LNCAP (cell line): ENCODE measurements around the gene OSBPL2.

Source experiments
- CTCF ChIP-seq: fragments of 450-650 bp; IDR thresholded peaks from 2 replicates; pipeline ENCODE4 v1.5.1; 2017; ENCODE audit warnings: mild to moderate bottlenecking

Gene OSBPL2

GRCh38 chr20:62323146-62323979 lies 85.0 kb downstream of the OSBPL2 start:
- no peak for TF ChIP-seq CTCF

DNA sequence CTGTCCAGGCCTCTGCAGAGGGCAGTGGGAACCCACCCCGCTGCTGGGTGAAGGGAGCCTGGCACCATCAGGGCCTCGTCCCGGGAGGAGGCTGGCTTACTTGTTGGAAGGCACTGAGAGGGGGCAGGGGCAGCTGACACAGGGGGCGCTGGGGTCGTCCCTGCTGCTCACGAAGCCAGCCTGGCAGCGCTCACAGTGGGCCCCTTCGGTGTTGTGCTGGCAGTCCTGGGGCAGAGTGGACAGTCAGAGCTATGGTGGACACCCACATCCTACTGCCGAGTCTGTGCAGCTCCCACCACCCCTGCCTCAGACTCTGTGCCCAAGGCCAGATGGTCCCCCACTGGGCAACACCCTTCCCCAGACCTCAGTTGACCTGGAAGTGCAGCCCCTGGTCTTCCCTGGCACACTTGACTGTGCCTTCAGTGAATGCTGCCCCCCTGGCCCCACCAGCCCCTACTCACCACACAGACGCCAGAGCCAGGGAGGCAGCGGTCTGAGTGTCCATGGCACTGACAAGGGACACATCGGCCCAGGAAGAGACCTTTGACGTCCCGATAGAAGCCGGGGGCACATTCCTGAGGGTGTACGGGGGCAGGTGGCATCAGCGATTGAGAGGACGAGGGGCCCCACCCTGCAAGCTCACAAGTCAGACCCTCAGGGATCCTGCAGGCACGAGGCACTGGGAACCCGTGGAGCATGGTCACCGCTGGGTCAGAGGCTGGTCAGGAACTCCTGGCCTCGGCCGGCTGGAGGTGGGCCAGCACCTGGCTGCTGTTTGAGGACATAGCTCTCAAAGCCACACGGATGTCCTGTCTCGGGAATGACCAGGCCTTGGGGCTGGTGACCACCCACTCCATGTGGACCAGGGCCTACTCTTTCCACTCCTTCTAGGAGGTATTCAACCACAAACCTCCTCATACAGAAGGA lies 85.9 kb downstream of the OSBPL2 start:
- no peak for TF ChIP-seq CTCF

DNA sequence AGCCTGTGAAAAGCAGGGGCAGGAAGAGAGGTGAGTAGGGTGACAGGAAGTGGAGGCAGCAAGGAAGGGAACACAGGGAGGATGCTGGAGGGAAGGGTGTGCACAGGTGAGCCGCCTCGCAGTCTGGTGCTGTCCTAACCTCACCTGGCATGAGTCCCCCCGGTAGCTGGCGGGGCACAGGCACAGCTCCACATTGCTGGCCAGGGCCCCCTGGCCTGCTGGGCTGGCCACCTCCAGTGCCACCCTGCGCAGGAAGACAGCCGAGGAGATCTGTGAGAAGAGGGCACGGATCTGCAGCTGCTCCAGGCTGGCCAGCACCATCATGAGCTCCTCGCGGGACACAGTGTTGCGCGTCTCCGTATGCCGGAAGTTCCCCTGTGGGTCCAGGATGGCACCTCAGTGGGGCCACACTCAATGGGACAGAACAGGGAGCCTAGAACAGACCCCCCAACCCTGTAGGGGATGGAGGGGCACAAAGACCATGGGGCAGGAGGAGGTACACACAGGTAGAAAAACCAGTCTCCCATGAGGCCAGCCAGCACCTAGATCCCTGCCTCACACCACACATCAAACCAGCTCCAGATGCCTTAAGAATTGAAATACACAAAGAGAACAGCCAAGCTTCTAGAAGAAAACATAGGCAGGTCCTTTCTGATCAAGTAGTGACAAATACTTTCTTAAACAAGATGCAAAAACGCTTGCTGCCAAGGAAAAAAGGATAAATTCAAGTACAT lies 87.0 kb downstream of the OSBPL2 start:
- no peak for TF ChIP-seq CTCF

DNA sequence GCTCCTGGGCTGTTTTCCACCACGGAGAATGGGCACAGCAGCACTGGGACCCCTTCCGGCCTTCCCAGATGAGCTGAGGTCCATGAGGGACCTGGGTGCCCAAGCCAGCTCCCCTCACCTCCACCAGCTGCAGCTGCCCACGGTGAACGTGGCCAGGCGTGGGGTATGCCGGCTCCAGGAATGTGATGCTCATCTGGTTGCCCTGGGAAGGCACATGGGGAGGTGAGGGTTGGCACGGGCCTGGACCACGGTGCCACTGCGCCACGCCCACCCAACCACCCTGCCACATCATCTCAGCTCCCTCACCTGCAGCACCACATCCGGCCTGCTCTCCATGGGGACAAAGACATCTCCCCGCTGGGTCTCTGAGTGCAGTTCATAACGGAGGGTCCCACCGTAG lies 88.2 kb downstream of the OSBPL2 start:
- TF ChIP-seq CTCF, result no peak

GRCh38 chr20:62326959-62327725 lies 88.8 kb downstream of the OSBPL2 start:
- no peak for TF ChIP-seq CTCF

GRCh38 chr20:62327726-62328495 lies 89.6 kb downstream of the OSBPL2 start:
- TF ChIP-seq CTCF, result no peak
